Muscle of arm (tissue), 14 donors: ENCODE data around the gene KIR3DL1. TPM values are rescaled to one million over a fixed set of nuclear protein-coding genes. Genes with fewer than 3 reads are reported as not detected.
"Not testable (repeated sequence)": the region's sequence is repeated elsewhere in the genome, so short reads cannot be mapped to it uniquely, and the experiment has no call there.

Experiments
- DNase-seq: peaks from one replicate; pipeline ENCODE4 v3.0.0-alpha.2; 2013
- long read RNA-seq, 11 donors: transcript quantifications; one replicate each; lab custom pipeline, GENCODE V29; 2026
- polyA plus RNA-seq, 12 donors: library from polyadenylated mRNA; unstranded; fragments of 120-200 nt; gene quantifications; one replicate each; pipeline ENCODE4 v1.2.1, GENCODE V29; 2013; ENCODE audit not compliant: insufficient read length in 12 of 12

The KIR3DL1 gene
- under 1 TPM in 1 of 12 donors, not detected in 11; 0.12 TPM for polyA plus RNA-seq
- long read RNA-seq, donor 1 = 0 reads
- long read RNA-seq, donor 2 = 0 reads
- long read RNA-seq, donor 3 = 0 reads
- long read RNA-seq, donor 4 = 0 reads
- long read RNA-seq, donor 5 = 0 reads
- long read RNA-seq, donor 6 = 0 reads
- long read RNA-seq, donor 7 = 0 reads
- long read RNA-seq, donor 8 = 0 reads
- long read RNA-seq, donor 9 = 0 reads
- long read RNA-seq, donor 10 = 0 reads
- long read RNA-seq, donor 11 = 0 reads

GRCh38 chr19:54816251-54816650 lies at the start of gene KIR3DL1:
KIR3DL1 (plus strand) TSS chr19:54816468.
- DNase-seq = not testable (repeated sequence)

- DNase-seq = not testable (repeated sequence)
These were observed 46.6 kb upstream of the KIR3DL1 start, which contains the start of gene KIR2DL1 for GRCh38 chr19:54769646-54770045. KIR2DL1 (plus strand) TSS chr19:54769793; CDS start chr19:54769851, 58 bp downstream.

GRCh38 chr19:54770511-54770910 lies 45.8 kb upstream of the KIR3DL1 start:
- not testable (repeated sequence) for DNase-seq

GRCh38 chr19:54771018-54771960 lies 45.0 kb upstream of the KIR3DL1 start:
- DNase-seq = not testable (repeated sequence)

GRCh38 chr19:54772666-54773065 lies 43.6 kb upstream of the KIR3DL1 start:
- DNase-seq = not testable (repeated sequence)

- DNase-seq = not testable (repeated sequence)
These were observed 41.0 kb upstream of the KIR3DL1 start for GRCh38 chr19:54775095-54775815.

GRCh38 chr19:54775830-54776229 lies 40.4 kb upstream of the KIR3DL1 start:
- not testable (repeated sequence) for DNase-seq

- DNase-seq = not testable (repeated sequence)
These were observed 38.4 kb upstream of the KIR3DL1 start for GRCh38 chr19:54777851-54778250.

- not testable (repeated sequence) for DNase-seq
These were observed 37.4 kb upstream of the KIR3DL1 start for GRCh38 chr19:54778896-54779295.

- not testable (repeated sequence) for DNase-seq
These were observed 33.4 kb upstream of the KIR3DL1 start for GRCh38 chr19:54782916-54783315.

GRCh38 chr19:54786091-54786723 lies 30.1 kb upstream of the KIR3DL1 start:
- not testable (repeated sequence) for DNase-seq

GRCh38 chr19:54788154-54788553 lies 28.1 kb upstream of the KIR3DL1 start:
- DNase-seq = not testable (repeated sequence)

- DNase-seq = no peak
These were observed 25.6 kb upstream of the KIR3DL1 start for GRCh38 chr19:54790711-54791110.

- DNase-seq = no peak
These were observed 24.8 kb upstream of the KIR3DL1 start for GRCh38 chr19:54791476-54791875.

GRCh38 chr19:54792814-54793213 lies 23.5 kb upstream of the KIR3DL1 start:
- DNase-seq = no peak

- no peak for DNase-seq
These were observed 20.5 kb upstream of the KIR3DL1 start for GRCh38 chr19:54795758-54796157.

- DNase-seq = no peak
These were observed 12.9 kb upstream of the KIR3DL1 start, which contains the start of gene KIR2DL4 for GRCh38 chr19:54803410-54803809. KIR2DL4 (plus strand) TSS chr19:54803610; CDS start chr19:54803652, 42 bp downstream.

- no peak for DNase-seq
These were observed 12.2 kb upstream of the KIR3DL1 start for GRCh38 chr19:54804101-54804500.

- no peak for DNase-seq
These were observed 11.7 kb upstream of the KIR3DL1 start for GRCh38 chr19:54804571-54804970.

- no peak for DNase-seq
These were observed 10.4 kb upstream of the KIR3DL1 start for GRCh38 chr19:54805665-54806515.
